ENCODE results near the gene UQCC2.

- TF ChIP-seq, protein P1, sequence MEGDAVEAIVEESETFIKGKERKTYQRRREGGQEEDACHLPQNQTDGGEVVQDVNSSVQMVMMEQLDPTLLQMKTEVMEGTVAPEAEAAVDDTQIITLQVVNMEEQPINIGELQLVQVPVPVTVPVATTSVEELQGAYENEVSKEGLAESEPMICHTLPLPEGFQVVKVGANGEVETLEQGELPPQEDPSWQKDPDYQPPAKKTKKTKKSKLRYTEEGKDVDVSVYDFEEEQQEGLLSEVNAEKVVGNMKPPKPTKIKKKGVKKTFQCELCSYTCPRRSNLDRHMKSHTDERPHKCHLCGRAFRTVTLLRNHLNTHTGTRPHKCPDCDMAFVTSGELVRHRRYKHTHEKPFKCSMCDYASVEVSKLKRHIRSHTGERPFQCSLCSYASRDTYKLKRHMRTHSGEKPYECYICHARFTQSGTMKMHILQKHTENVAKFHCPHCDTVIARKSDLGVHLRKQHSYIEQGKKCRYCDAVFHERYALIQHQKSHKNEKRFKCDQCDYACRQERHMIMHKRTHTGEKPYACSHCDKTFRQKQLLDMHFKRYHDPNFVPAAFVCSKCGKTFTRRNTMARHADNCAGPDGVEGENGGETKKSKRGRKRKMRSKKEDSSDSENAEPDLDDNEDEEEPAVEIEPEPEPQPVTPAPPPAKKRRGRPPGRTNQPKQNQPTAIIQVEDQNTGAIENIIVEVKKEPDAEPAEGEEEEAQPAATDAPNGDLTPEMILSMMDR (IDR thresholded peaks at IDR 0.05), result no peak
- TF ChIP-seq POLR2A (IDR thresholded peaks at IDR 0.05) (no peak), EP300 (IDR thresholded peaks at IDR 0.05) (no peak)
These were observed 19.9 kb downstream of the UQCC2 start for GRCh38 chr6:33691456-33692077.
